NCI-H526 (cell line): ENCODE data around the gene PDE9A.
"Not testable (repeated sequence)": the region's sequence is repeated elsewhere in the genome, so short reads cannot be mapped to it uniquely, and the experiment has no call there.

Source experiments
- DNase-seq, 2 experiments: peaks; one replicate each; lab custom pipeline; 2025; lab: John Stamatoyannopoulos, UW

Gene PDE9A

GRCh38 chr21:42624936-42625335 lies 28.5 kb upstream of the PDE9A start:
- DNase-seq: no peak

GRCh38 chr21:42626171-42626570 lies 27.2 kb upstream of the PDE9A start:
- no peak for DNase-seq

GRCh38 chr21:42627527-42628289 lies 25.7 kb upstream of the PDE9A start:
- DNase-seq: no peak

GRCh38 chr21:42628466-42629061 lies 24.9 kb upstream of the PDE9A start:
- not testable (repeated sequence) for DNase-seq

GRCh38 chr21:42629933-42630589 lies 23.4 kb upstream of the PDE9A start:
- no peak for DNase-seq

- DNase-seq: no peak
These were observed 22.8 kb upstream of the PDE9A start for GRCh38 chr21:42630626-42631025.

GRCh38 chr21:42631142-42631541 lies 22.3 kb upstream of the PDE9A start:
- DNase-seq: no peak

- DNase-seq: no peak
These were observed 21.1 kb upstream of the PDE9A start for GRCh38 chr21:42632336-42632751.

GRCh38 chr21:42632771-42633690 lies 20.4 kb upstream of the PDE9A start:
- no peak for DNase-seq

GRCh38 chr21:42633858-42634257 lies 19.6 kb upstream of the PDE9A start:
- DNase-seq: no peak

GRCh38 chr21:42635848-42636519 lies 17.4 kb upstream of the PDE9A start:
- DNase-seq: no peak

GRCh38 chr21:42636520-42637266 lies 16.7 kb upstream of the PDE9A start:
- no peak for DNase-seq

- no peak for DNase-seq
These were observed 16.0 kb upstream of the PDE9A start for GRCh38 chr21:42637267-42638041.

- DNase-seq: no peak
These were observed 15.1 kb upstream of the PDE9A start for GRCh38 chr21:42638266-42638863.

- DNase-seq: no peak
These were observed 13.7 kb upstream of the PDE9A start for GRCh38 chr21:42639646-42640152.

GRCh38 chr21:42640486-42640885 lies 12.9 kb upstream of the PDE9A start:
- no peak for DNase-seq

- DNase-seq: no peak
These were observed 11.9 kb upstream of the PDE9A start for GRCh38 chr21:42641311-42642218.

GRCh38 chr21:42642219-42642745 lies 11.1 kb upstream of the PDE9A start:
- DNase-seq: no peak
